Gastroesophageal sphincter (tissue), 4 donors: ENCODE measurements around the gene LYRM4. TPM values are rescaled to one million over a fixed set of nuclear protein-coding genes. Genes with fewer than 3 reads are reported as not detected.

Source experiments
- ATAC-seq: fragments of 150-250 bp; one replicate; pipeline ENCODE4 v1.9.1; 2016; ENCODE audit warnings: mild to moderate bottlenecking, moderate library complexity
- H3K27ac ChIP-seq, 4 donors: fragments of 200-600 bp; sonication (generic) in 3 of 4; 1 replicate in 3 of 4; 2 replicates in 1 of 4; pipeline ENCODE4 v1.5.1; 2016 to 2019
- H3K27me3 ChIP-seq: fragments of 200-600 bp; sonication (generic); one replicate; pipeline ENCODE4 v1.5.1; 2019
- H3K36me3 ChIP-seq, 2 donors: fragments of 200-600 bp; sonication (generic); one replicate each; pipeline ENCODE4 v1.5.1; 2019; ENCODE audit warnings: control low read depth in 1 of 2
- H3K4me1 ChIP-seq, 3 donors: fragments of 200-600 bp; sonication (generic); 1 replicate in 2 of 3; 2 replicates in 1 of 3; pipeline ENCODE4 v1.5.1; 2016 to 2019; ENCODE audit warnings: control low read depth in 2 of 3
- H3K4me3 ChIP-seq, 2 donors: fragments of 200-600 bp; sonication (generic); one replicate each; pipeline ENCODE4 v1.5.1; 2019; ENCODE audit warnings: mild to moderate bottlenecking in 1 of 2, moderate library complexity in 1 of 2
- H3K9me3 ChIP-seq, 3 donors: fragments of 200-600 bp; sonication (generic); one replicate each; pipeline ENCODE4 v1.5.1; 2017 to 2019; ENCODE audit warnings: control low read depth in 2 of 3
- CTCF ChIP-seq, 4 experiments: fragments of 200-600 bp in 2 of 4; fragments of 450-650 bp in 2 of 4; sonication (generic) in 1 of 4; IDR thresholded peaks; one replicate each; pipeline ENCODE4 v1.5.1; 2017 to 2019; ENCODE audit warnings: antibody characterized with exemption in 4 of 4, mild to moderate bottlenecking in 2 of 4, moderate library complexity in 2 of 4
- EP300 ChIP-seq: sonication (generic); formaldehyde crosslinking; IDR thresholded peaks from one replicate; pipeline ENCODE4 v1.6.1; 2017; ENCODE audit warnings: antibody characterized with exemption, mild to moderate bottlenecking
- POLR2A ChIP-seq, 2 donors: fragments of 450-650 bp; IDR thresholded peaks; one replicate each; pipeline ENCODE4 v1.6.1; 2017; ENCODE audit warnings: antibody characterized with exemption in 2 of 2, mild to moderate bottlenecking in 2 of 2, moderate library complexity in 1 of 2
- POLR2AphosphoS5 ChIP-seq: sonication (generic); formaldehyde crosslinking; IDR thresholded peaks from one replicate; pipeline ENCODE4 v1.6.1; 2017; ENCODE audit warnings: antibody characterized with exemption
- WGBS, 2 donors: methylation state at CpG; one replicate each; pipeline ENCODE4 v1.1.5; 2018; ENCODE audit warnings: low coverage in 1 of 2; 5-methylcytosine and 5-hydroxymethylcytosine counted together
- total RNA-seq, 4 donors: library from RNA; depleted of rRNA; stranded (reverse); fragments of >200 nt; gene quantifications; one replicate each; pipeline ENCODE4 v1.1.0, GENCODE V29; 2016

Gene LYRM4
- total RNA-seq, 4 donors from 2014 or later: 16.4 to 27.9 (median 20.5) TPM

- H3K27ac ChIP-seq: no peak overlapping the region
- H3K4me3 ChIP-seq: no peak overlapping the region
- H3K9me3 ChIP-seq: no peaks in the 10 kb centered on the region
- peaks cover 0 to 17% (median 4%) of the 10 kb centered on the region in 3 donors for H3K4me1 ChIP-seq
- no peak for ATAC-seq
- no peaks in the 10 kb centered on the region for H3K36me3 ChIP-seq
- no peaks in the 10 kb centered on the region for H3K27me3 ChIP-seq
- TF ChIP-seq POLR2AphosphoS5 (no peak), POLR2A (IDR thresholded peaks at IDR 0.05) (no peak), EP300 (no peak), CTCF (IDR thresholded peaks at IDR 0.05) (no peak)
Measured at GRCh38 chr6:5199702-5200101, 61.0 kb downstream of the LYRM4 start.

- TF ChIP-seq POLR2AphosphoS5: no peak
- no peak for TF ChIP-seq CTCF (IDR thresholded peaks at IDR 0.05)
- TF ChIP-seq POLR2A (IDR thresholded peaks at IDR 0.05): no peak
- no peak for TF ChIP-seq EP300
- Histone ChIP-seq H3K4me1 (peaks cover 0 to 13% (median 0%) of the 10 kb centered on the region in 3 donors), H3K27ac (no peak overlapping the region), H3K27me3 (no peaks in the 10 kb centered on the region), H3K9me3 (no peaks in the 10 kb centered on the region), H3K4me3 (no peak overlapping the region), H3K36me3 (no peaks in the 10 kb centered on the region)
- ATAC-seq: no peak
- WGBS, 2 donors: 92 to 95% methylated on average over 2 of the region's 2 CpGs
Measured at GRCh38 chr6:5199283-5199682, 61.5 kb downstream of the LYRM4 start.

- Histone ChIP-seq H3K36me3 (no peaks in the 10 kb centered on the region), H3K27me3 (no peaks in the 10 kb centered on the region), H3K4me3 (no peak overlapping the region), H3K9me3 (no peaks in the 10 kb centered on the region), H3K27ac (no peak overlapping the region), H3K4me1 (peaks cover 0 to 8% (median 0%) of the 10 kb centered on the region in 3 donors)
- WGBS, 2 donors: 93 to 100% methylated on average over 5 of the region's 5 CpGs
- TF ChIP-seq CTCF (IDR thresholded peaks at IDR 0.05) (no peak), POLR2A (IDR thresholded peaks at IDR 0.05) (no peak), EP300 (no peak), POLR2AphosphoS5 (no peak)
- ATAC-seq: no peak
Measured at GRCh38 chr6:5197084-5197483, 63.7 kb downstream of the LYRM4 start.

GRCh38 chr6:5192135-5192794, 68.5 kb downstream of the LYRM4 start:
- Histone ChIP-seq H3K27me3 (no peaks in the 10 kb centered on the region), H3K4me1 (no peaks in the 10 kb centered on the region), H3K27ac (no peak overlapping the region), H3K9me3 (no peaks in the 10 kb centered on the region), H3K4me3 (no peak overlapping the region), H3K36me3 (no peaks in the 10 kb centered on the region)
- WGBS, 2 donors: 83% methylated on average over 5 of the region's 11 CpGs; no CpG with 5 or more reads in 1 of the 2 donors
- ATAC-seq: no peak
- no peak for TF ChIP-seq POLR2A (IDR thresholded peaks at IDR 0.05)
- TF ChIP-seq POLR2AphosphoS5: no peak
- TF ChIP-seq EP300: no peak
- no peak for TF ChIP-seq CTCF (IDR thresholded peaks at IDR 0.05)

- WGBS, 2 donors: 83 to 85% methylated on average over 3 of the region's 3 CpGs
Measured at GRCh38 chr6:5191722-5192121, 69.0 kb downstream of the LYRM4 start.

More at GRCh38 chr6:5191722-5192121, 69.0 kb downstream of the LYRM4 start:
- Histone ChIP-seq H3K4me1 (no peaks in the 10 kb centered on the region), H3K9me3 (no peaks in the 10 kb centered on the region), H3K27me3 (no peaks in the 10 kb centered on the region), H3K27ac (no peak overlapping the region), H3K36me3 (no peaks in the 10 kb centered on the region), H3K4me3 (no peak overlapping the region)
- ATAC-seq: no peak
- TF ChIP-seq CTCF (IDR thresholded peaks at IDR 0.05) (no peak), POLR2A (IDR thresholded peaks at IDR 0.05) (no peak), POLR2AphosphoS5 (no peak), EP300 (no peak)
